IMR-90 (cell line): ENCODE data around the gene ENO2. TPM values are rescaled to one million over a fixed set of nuclear protein-coding genes. Genes with fewer than 3 reads are reported as not detected.

ENCODE experiments used
- ATAC-seq: fragments of 200-7000 bp; cut with Tn5 transposase; 2 replicates; pipeline ENCODE4 v1.9.1; 2020; ENCODE audit warnings: low read depth, mild to moderate bottlenecking, moderate library complexity
- BruUV-seq: library from RNA; stranded (reverse); fragments of 400-500 nt; replicated peaks from 2 replicates; lab custom pipeline; 2021; lab: Mats Ljungman, UMichigan
- CTCF ChIA-PET: fragments of 300-600 bp; formaldehyde crosslinking; extraction: SDS; loops from one replicate; lab custom pipeline; 2021; ENCODE audit warnings: antibody characterized with exemption; lab: Yijun Ruan, JAX
- POLR2A ChIA-PET: fragments of 300-600 bp; sonication (Branson Sonifier 250); formaldehyde crosslinking; loops from one replicate; lab custom pipeline; 2022; ENCODE audit warnings: antibody characterized with exemption; ENCODE audit not compliant: unreplicated experiment; lab: Charles Lee
- DNase-seq: peaks from one replicate; pipeline ENCODE4 v3.0.0; 2013
- H2AFZ ChIP-seq: replicated peaks from 2 replicates; pipeline ENCODE3; 2013; ENCODE audit warnings: low read length, mild to moderate bottlenecking; ENCODE audit not compliant: poor library complexity
- H2AK5ac ChIP-seq: 2 replicates; pipeline ENCODE4 v1.6.1; 2013; ENCODE audit warnings: low read depth, low read length, inconsistent platforms
- H2AK9ac ChIP-seq: replicated peaks from 2 replicates; pipeline ENCODE3; 2013; ENCODE audit warnings: mild to moderate bottlenecking, low read depth, low read length, moderate library complexity; ENCODE audit not compliant: poor library complexity
- H2BK120ac ChIP-seq: 2 replicates; pipeline ENCODE4 v1.6.1; 2013; ENCODE audit warnings: low read depth, low read length, inconsistent platforms
- H2BK15ac ChIP-seq: 3 replicates; pipeline ENCODE4 v1.6.1; 2013; ENCODE audit warnings: low read depth, low read length, inconsistent platforms
- H2BK20ac ChIP-seq: 2 replicates; pipeline ENCODE4 v1.6.1; 2013; ENCODE audit warnings: low read depth, mild to moderate bottlenecking, inconsistent platforms, low read length, moderate library complexity
- H2BK5ac ChIP-seq: 2 replicates; pipeline ENCODE4 v1.6.1; 2013; ENCODE audit warnings: mild to moderate bottlenecking, low read depth, low read length, inconsistent platforms; ENCODE audit not compliant: poor library complexity, severe bottlenecking
- H3K14ac ChIP-seq: replicated peaks from 2 replicates; pipeline ENCODE4 v1.6.1; 2013; ENCODE audit warnings: low read depth, low read length, inconsistent platforms
- H3K18ac ChIP-seq: 2 replicates; pipeline ENCODE4 v1.6.1; 2013; ENCODE audit warnings: low read depth, low read length, control low read depth
- H3K23ac ChIP-seq: 2 replicates; pipeline ENCODE4 v1.6.1; 2013; ENCODE audit warnings: low read depth, low read length, inconsistent platforms
- H3K27ac ChIP-seq: 2 replicates; pipeline ENCODE4 v1.5.1; 2013; ENCODE audit warnings: mild to moderate bottlenecking, control low read depth, low read length; ENCODE audit not compliant: insufficient read depth
- H3K27me3 ChIP-seq: 2 replicates; pipeline ENCODE4 v1.6.1; 2013; ENCODE audit warnings: low read length; ENCODE audit not compliant: control insufficient read depth, insufficient read depth
- H3K36me3 ChIP-seq: 2 replicates; pipeline ENCODE4 v1.6.1; 2013; ENCODE audit warnings: low read length, mixed read lengths; ENCODE audit not compliant: control insufficient read depth, insufficient read depth
- H3K4ac ChIP-seq: 2 replicates; pipeline ENCODE4 v1.6.1; 2013; ENCODE audit warnings: low read depth, low read length, inconsistent platforms
- H3K4me1 ChIP-seq: 2 replicates; pipeline ENCODE4 v1.6.1; 2013; ENCODE audit warnings: low read length, mixed read lengths; ENCODE audit not compliant: control insufficient read depth, insufficient read depth
- H3K4me2 ChIP-seq: 2 replicates; pipeline ENCODE4 v1.6.1; 2013; ENCODE audit warnings: low read depth, mild to moderate bottlenecking, control low read depth, low read length, moderate library complexity
- H3K4me3 ChIP-seq: 2 replicates; pipeline ENCODE4 v1.5.1; 2013; ENCODE audit warnings: low read depth, mild to moderate bottlenecking, control low read depth, low read length, moderate library complexity; ENCODE audit not compliant: insufficient read depth
- H3K56ac ChIP-seq: 2 replicates; pipeline ENCODE4 v1.6.1; 2013; ENCODE audit warnings: low read length, inconsistent platforms; ENCODE audit not compliant: insufficient read depth; ENCODE audit errors: extremely low read depth
- H3K79me1 ChIP-seq, 2 experiments: 2 replicates each; pipeline ENCODE4 v1.6.1; 2013; ENCODE audit warnings: low read length in 2 of 2, inconsistent platforms in 1 of 2, low read depth in 1 of 2
- H3K9ac ChIP-seq: 2 replicates; pipeline ENCODE4 v1.6.1; 2013; ENCODE audit warnings: low read depth, low read length, control low read depth
- H3K9me1 ChIP-seq: 2 replicates; pipeline ENCODE4 v1.6.1; 2013; ENCODE audit warnings: low read length, inconsistent platforms; ENCODE audit not compliant: insufficient read depth
- H3K9me3 ChIP-seq: 2 replicates; pipeline ENCODE4 v1.6.1; 2013; ENCODE audit warnings: low read length; ENCODE audit not compliant: control insufficient read depth, insufficient read depth
- H4K20me1 ChIP-seq: 2 replicates; pipeline ENCODE4 v1.6.1; 2013; ENCODE audit warnings: low read length, inconsistent platforms; ENCODE audit not compliant: insufficient read depth
- H4K5ac ChIP-seq: 2 replicates; pipeline ENCODE4 v1.6.1; 2013; ENCODE audit warnings: mild to moderate bottlenecking, low read depth, low read length, control low read depth
- H4K8ac ChIP-seq, 2 experiments: 2 replicates each; pipeline ENCODE4 v1.6.1; 2013; ENCODE audit warnings: low read depth in 2 of 2, low read length in 2 of 2, control low read depth in 1 of 2, inconsistent platforms in 1 of 2
- H4K91ac ChIP-seq: 2 replicates; pipeline ENCODE4 v1.6.1; 2013; ENCODE audit warnings: low read depth, low read length, inconsistent platforms; ENCODE audit not compliant: insufficient read depth
- BHLHE40 ChIP-seq: fragments of 150-350 bp; IDR thresholded peaks from 2 replicates; pipeline ENCODE4 v1.6.1; 2016; ENCODE audit warnings: mild to moderate bottlenecking, low read depth, low read length
- CEBPB ChIP-seq: IDR thresholded peaks from 2 replicates; pipeline ENCODE4 v1.6.1; 2012; ENCODE audit warnings: low read depth, low read length, improper control_type of control experiment
- ELK1 ChIP-seq: fragments of 150-350 bp; IDR thresholded peaks from 2 replicates; pipeline ENCODE4 v1.6.1; 2016; ENCODE audit warnings: low read depth, mild to moderate bottlenecking, low read length, moderate library complexity, borderline replicate concordance
- MAFK ChIP-seq: IDR thresholded peaks from 2 replicates; pipeline ENCODE4 v1.6.1; 2012; ENCODE audit warnings: low read depth, low read length, improper control_type of control experiment
- MAZ ChIP-seq: IDR thresholded peaks from 2 replicates; pipeline ENCODE4 v1.6.1; 2012; ENCODE audit warnings: low read depth, mild to moderate bottlenecking, low read length, improper control_type of control experiment, moderate library complexity, borderline replicate concordance
- NFE2L2 ChIP-seq: fragments of 150-350 bp; IDR thresholded peaks from 2 replicates; pipeline ENCODE4 v1.6.1; 2016; ENCODE audit warnings: low read depth, mild to moderate bottlenecking, low read length
- POLR2A ChIP-seq: IDR thresholded peaks from 2 replicates; pipeline ENCODE4 v1.6.1; 2012; ENCODE audit warnings: mild to moderate bottlenecking, low read depth, low read length
- RAD21 ChIP-seq: IDR thresholded peaks from 2 replicates; pipeline ENCODE4 v1.6.1; 2012; ENCODE audit warnings: low read length, improper control_type of control experiment
- WGBS, 2 experiments: methylation state at CpG; one replicate each; pipeline versions ENCODE4 v1.1.5 to v1.1.7; 2013; ENCODE audit warnings: missing lambda C conversion rate in 2 of 2; ENCODE audit not compliant: insufficient read length in 1 of 2; ENCODE audit errors: extremely low coverage in 2 of 2; 5-methylcytosine and 5-hydroxymethylcytosine counted together
- dilution Hi-C: fragments of 300-500 bp; cut with HindIII; formaldehyde crosslinking; loops from one replicate; pipeline ENCODE4 v1.14.3; 2018; ENCODE audit warnings: low sequenced_read_pairs; ENCODE audit not compliant: unreplicated experiment
- in situ Hi-C: fragments of 300-500 bp; cut with MboI; formaldehyde crosslinking; loops from 3 replicates; pipeline ENCODE4 v1.14.3; 2019; ENCODE audit warnings: low sequenced_read_pairs, inconsistent platforms, mixed read lengths
- intact Hi-C: fragments of 100-400 bp; cut with micrococcal nuclease; formaldehyde crosslinking; loops from 2 replicates; pipeline ENCODE4 v1.10.0; 2022
- polyA plus RNA-seq, 3 experiments: library from polyadenylated mRNA; depleted of rRNA; stranded (reverse); fragments of >200 nt; gene quantifications; 2 replicates each; pipeline ENCODE4 v1.2.3, GENCODE V29; 2012; ENCODE audit warnings: low replicate concordance in 1 of 3
- total RNA-seq: library from RNA; depleted of rRNA; stranded (reverse); fragments of >200 nt; gene quantifications from 2 replicates; pipeline ENCODE4 v1.2.3, GENCODE V29; 2012

ENO2 gene
- total and polyA plus RNA-seq, 2 of the 4 experiments (the other 2 are of a cell fraction), result 28.3 to 92.8 TPM

- H2AFZ ChIP-seq, result peak within 1 kb of the TSS; percentile 97
- intact Hi-C loops, result loop anchor here (1.0 to 2.0 kb wide), 4 partner anchors 21 to 169 kb away; partner anchors contain the start of gene C1R
These were observed 29.5 kb downstream of the ENO2 start, which contains the start of the genes C12orf57 and RNU7-1 for GRCh38 chr12:6943722-6944380. Gene C12orf57 (plus strand): TSS chr12:6944022. CDS start chr12:6944122, 100 bp downstream. Gene RNU7-1 (plus strand): TSS chr12:6943816.

More at GRCh38 chr12:6943722-6944380, 29.5 kb downstream of the ENO2 start, which contains the start of the genes C12orf57 and RNU7-1:
- ATAC-seq, result peak; percentile 60
- Histone ChIP-seq H4K91ac (peak within 1 kb of the TSS; percentile 93), H3K14ac (peak within 1 kb of the TSS; percentile 95), H3K4me2 (peak within 1 kb of the TSS; percentile 95), H3K79me1 (peaks cover 17 to 37% of the 10 kb centered on the region in 2 experiments), H3K23ac (peak within 1 kb of the TSS; percentile 83), H4K20me1 (no peaks in the 10 kb centered on the region; the same call in 1 of the 2 replicates), H2AK5ac (peak within 1 kb of the TSS; percentile 95), H2BK120ac (peak within 1 kb of the TSS; percentile 49), H3K9ac (peak within 1 kb of the TSS; percentile 81), H4K8ac (peak within 1 kb of the TSS; percentile 35 to 85), H2BK20ac (peak within 1 kb of the TSS; percentile 28; the same call in 1 of the 2 replicates), H2BK15ac (no peak within 1 kb of the TSS; the same call in 2 of the 3 replicates), H4K5ac (peak within 1 kb of the TSS; percentile 85), H3K27ac (peak within 1 kb of the TSS; percentile 90), H3K27me3 (no peaks in the 10 kb centered on the region), H2BK5ac (peak within 1 kb of the TSS; percentile 91), H3K56ac (peak within 1 kb of the TSS; percentile 74), H2AK9ac (peak within 1 kb of the TSS; percentile 94), H3K9me1 (0 out of 2 replicates have a peak, but pooled peaks cover 2% of the 10 kb centered on the region), H3K9me3 (no peaks in the 10 kb centered on the region), H3K4ac (peak within 1 kb of the TSS; percentile 93), H3K36me3 (peaks cover 32% of the 10 kb centered on the region), H3K4me3 (peak within 1 kb of the TSS; percentile 73), H3K4me1 (peaks cover 5% of the 10 kb centered on the region; the same call in 1 of the 2 replicates), H3K18ac (peak within 1 kb of the TSS; percentile 77)
- POLR2A ChIA-PET, result interaction anchor here (0.6 to 2.7 kb wide), 5 partner anchors 15 to 109 kb away, joined by 3 to 11 read pairs (median 3); no protein-coding TSS in a partner anchor
- TF ChIP-seq ELK1 (no peak), BHLHE40 (no peak), MAFK (peak; percentile 1; the same call in 1 of the 2 replicates), POLR2A (peak; percentile 99), NFE2L2 (0 out of 2 replicates have a peak, but pooled peaks have one; percentile 11), RAD21 (no peak), MAZ (no peak), CEBPB (no peak)
- WGBS, 2 experiments, result 0% methylated on average over 17 of the region's 31 CpGs; no CpG with 5 or more reads in 1 of the 2 experiments
- BruUV-seq, result TSS peak; percentile 63
- in situ Hi-C loops, result loop anchor here (10.0 kb wide), 1 partner anchor 171 kb away; no protein-coding TSS in a partner anchor
- DNase-seq, result peak; percentile 89
- CTCF ChIA-PET, result interaction anchor here (0.9 to 1.4 kb wide), 4 partner anchors 18 to 166 kb away, joined by 3 to 4 read pairs (median 3); no protein-coding TSS in a partner anchor
- dilution Hi-C loops, result no loop called here
